Ishikawa (cell line): ENCODE measurements around the gene FDXACB1.

ENCODE experiments used
- CREB1 ChIP-seq: IDR thresholded peaks from 2 replicates; pipeline ENCODE4 v1.6.1; 2012; ENCODE audit warnings: low read depth
- EGR1 ChIP-seq: IDR thresholded peaks from 2 replicates; pipeline ENCODE4 v1.6.1; 2012
- EP300 ChIP-seq: IDR thresholded peaks from 2 replicates; pipeline ENCODE4 v1.6.1; 2012; ENCODE audit warnings: borderline replicate concordance
- FOXM1 ChIP-seq: IDR thresholded peaks from 2 replicates; pipeline ENCODE4 v1.6.1; 2012; ENCODE audit warnings: low read depth, borderline replicate concordance
- MAX ChIP-seq: IDR thresholded peaks from 2 replicates; pipeline ENCODE4 v1.6.1; 2012
- NFIC ChIP-seq: IDR thresholded peaks from 2 replicates; pipeline ENCODE4 v1.6.1; 2012
- RAD21 ChIP-seq: IDR thresholded peaks from 2 replicates; pipeline ENCODE4 v1.6.1; 2012; ENCODE audit warnings: low read depth
- REST ChIP-seq: IDR thresholded peaks from 2 replicates; pipeline ENCODE4 v1.6.1; 2012; ENCODE audit warnings: low read depth, mild to moderate bottlenecking
- TAF1 ChIP-seq: IDR thresholded peaks from 2 replicates; pipeline ENCODE4 v1.6.1; 2012; ENCODE audit warnings: low read depth, mild to moderate bottlenecking
- TCF12 ChIP-seq: IDR thresholded peaks from 2 replicates; pipeline ENCODE4 v1.6.1; 2012; ENCODE audit warnings: low read depth

- TF ChIP-seq TAF1 (no peak), REST (no peak), EGR1 (no peak), FOXM1 (no peak), EP300 (no peak), CREB1 (no peak), MAX (no peak), NFIC (no peak), RAD21 (no peak), TCF12 (no peak)
These were observed 32.3 kb downstream of the FDXACB1 start for GRCh38 chr11:111846636-111847035.
